Esophagus squamous epithelium (tissue), 4 donors: ENCODE results near the gene LONP2.

Experiments used
- CTCF ChIP-seq, 6 experiments: fragments of 450-650 bp in 4 of 6; fragments of 200-600 bp in 2 of 6; sonication (generic) in 2 of 6; IDR thresholded peaks; one replicate each; pipeline ENCODE4 v1.5.1; 2016 to 2019; ENCODE audit warnings: antibody characterized with exemption in 6 of 6, mild to moderate bottlenecking in 4 of 6, moderate library complexity in 4 of 6
- POLR2A ChIP-seq, 4 donors: fragments of 450-650 bp; IDR thresholded peaks; one replicate each; pipeline ENCODE4 v1.6.1; 2017; ENCODE audit warnings: antibody characterized with exemption in 4 of 4, mild to moderate bottlenecking in 4 of 4, moderate library complexity in 3 of 4

GRCh38 chr16:48365025-48365600, 121.0 kb downstream of the LONP2 start:
- TF ChIP-seq CTCF (IDR thresholded peaks at IDR 0.05) (no peak), POLR2A (IDR thresholded peaks at IDR 0.05) (no peak)
